LNCAP (cell line): ENCODE data around the gene HNRNPA0.

ENCODE experiments used
- CTCF ChIP-seq: fragments of 450-650 bp; IDR thresholded peaks from 2 replicates; pipeline ENCODE4 v1.5.1; 2017; ENCODE audit warnings: mild to moderate bottlenecking

HNRNPA0 gene

GRCh38 chr5:137758715-137759306 is 4.6 kb upstream of the HNRNPA0 start:
- TF ChIP-seq CTCF = no peak

- no peak for TF ChIP-seq CTCF
Observed at GRCh38 chr5:137758121-137758520, 4.0 kb upstream of the HNRNPA0 start.

- TF ChIP-seq CTCF = no peak
Observed at GRCh38 chr5:137757634-137758033, 3.5 kb upstream of the HNRNPA0 start.

GRCh38 chr5:137754961-137755762 is 999 bp upstream of the HNRNPA0 start:
- TF ChIP-seq CTCF = no peak

DNA sequence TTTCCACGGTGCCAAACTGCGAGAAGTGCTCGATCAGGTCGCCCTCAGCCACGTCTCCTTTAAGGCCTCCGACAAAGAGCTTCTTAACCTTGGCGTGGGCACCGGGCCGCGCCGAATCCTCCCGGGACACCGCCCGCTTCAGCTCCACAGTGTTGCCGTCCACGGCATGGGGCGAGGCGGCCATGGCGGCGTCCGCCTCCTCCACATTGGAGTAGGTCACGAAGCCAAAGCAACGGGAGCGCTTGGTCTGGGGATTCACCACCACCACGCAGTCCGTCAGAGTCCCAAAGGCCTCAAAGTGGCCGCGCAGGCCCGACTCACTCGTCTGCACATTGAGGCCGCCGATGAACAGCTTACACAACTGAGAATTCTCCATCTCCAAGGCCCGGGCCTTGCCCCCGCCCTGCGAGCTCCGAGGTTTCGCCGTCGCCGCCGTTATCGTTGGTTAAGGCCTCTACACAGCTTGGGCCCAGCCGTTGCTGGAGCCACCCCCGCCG is 424 bp downstream of the HNRNPA0 start:
- TF ChIP-seq CTCF = no peak

DNA sequence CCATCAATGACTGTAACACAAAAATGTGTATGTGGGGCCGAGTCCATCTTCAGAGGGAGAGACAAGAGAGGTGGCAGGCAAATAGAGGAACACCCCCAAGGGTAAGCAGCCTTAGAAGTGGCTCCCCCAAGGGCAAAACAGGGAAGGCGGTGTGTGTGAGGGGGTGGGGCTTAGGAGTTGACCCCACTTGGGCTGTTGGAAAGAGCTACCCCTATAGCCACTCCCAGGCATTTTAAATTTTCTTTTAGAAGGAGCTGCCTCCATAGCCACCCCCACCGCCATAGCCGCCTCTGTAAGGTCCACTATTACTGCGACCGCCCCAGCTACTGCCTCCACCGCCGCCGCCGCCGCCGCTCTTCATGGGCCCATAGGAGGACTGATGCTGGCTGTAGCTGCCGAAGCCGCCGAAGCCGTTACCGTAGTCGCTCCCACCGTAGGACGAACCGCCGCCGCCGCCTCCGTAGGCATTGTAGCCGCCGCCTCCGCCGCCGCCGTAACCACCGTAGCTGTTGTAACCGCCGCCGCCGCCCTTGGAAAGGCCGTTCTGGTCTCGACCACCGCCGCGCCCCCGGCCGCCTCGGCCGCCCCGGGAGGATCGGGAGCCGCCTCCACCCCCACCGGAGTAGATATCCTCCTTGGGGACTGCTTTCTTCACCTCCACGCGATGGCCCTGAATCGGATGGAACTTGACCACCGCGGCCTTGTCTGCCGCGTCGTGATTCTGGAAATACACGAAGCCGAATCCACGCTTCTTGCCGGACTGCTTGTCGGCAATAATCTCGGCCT is 1.1 kb downstream of the HNRNPA0 start:
- no peak for TF ChIP-seq CTCF

DNA sequence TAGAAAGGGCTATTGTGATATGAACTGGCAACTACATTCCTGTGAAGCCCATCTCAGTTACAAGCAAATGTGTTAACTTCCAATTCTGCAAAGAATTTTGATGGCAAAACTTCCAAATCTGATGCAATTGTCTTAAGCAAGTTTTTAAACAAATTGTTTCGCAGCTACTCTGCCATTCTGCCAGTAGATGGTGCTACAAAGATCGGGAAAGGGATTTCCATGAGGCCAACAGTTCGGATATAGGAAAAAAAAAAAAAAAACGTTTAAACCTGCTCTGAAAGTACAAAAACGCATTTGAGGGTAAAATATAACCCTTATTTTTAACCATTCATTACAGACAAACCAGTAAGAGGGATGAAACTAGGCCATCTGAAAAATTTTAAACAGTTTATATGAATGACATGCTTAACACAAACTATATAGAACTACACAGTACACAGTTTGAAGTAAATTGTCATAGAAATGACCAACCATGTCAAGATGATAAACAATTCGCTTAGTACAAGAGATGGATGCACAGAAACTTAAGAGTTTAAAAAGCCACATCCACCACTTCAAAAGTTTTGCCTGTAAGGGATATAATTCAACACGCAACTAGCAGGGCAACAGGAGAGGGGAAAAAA is 2.2 kb downstream of the HNRNPA0 start:
- TF ChIP-seq CTCF = peak; percentile 90
